ENCODE results near the gene CDKN1C. TPM values are rescaled to one million over a fixed set of nuclear protein-coding genes. Genes with fewer than 3 reads are reported as not detected.
"Not testable (repeated sequence)": the region's sequence is repeated elsewhere in the genome, so short reads cannot be mapped to it uniquely, and the experiment has no call there.

Gene CDKN1C
- total RNA-seq, 1 experiment from 2014 or later: 12.9 TPM

- ChIA-PET CTCF (no interaction called here), POLR2A (ENCODE audit: unreplicated experiment) (interaction anchor here (0.6 kb wide), 1 partner anchor 533 kb away, joined by 3 read pairs; no protein-coding TSS in a partner anchor)
- DNase-seq: no peak
- Histone ChIP-seq H2AFZ (ENCODE audit: low read length) (no peak overlapping the region), H3F3A (ENCODE audit: low read length, unreplicated experiment) (no peaks in the 10 kb centered on the region), H3K4me2 (ENCODE audit: low read length) (no peak overlapping the region), H3K9me3 (ENCODE audit: low read length) (no peaks in the 10 kb centered on the region), H3K27ac (ENCODE audit: low read length) (no peak overlapping the region), H3K9me2 (replicated peaks; ENCODE audit: low read length) (no peaks in the 10 kb centered on the region), H4K20me1 (ENCODE audit: low read length) (no peaks in the 10 kb centered on the region), H3K27me3 (ENCODE audit: low read length) (no peaks in the 10 kb centered on the region), H3K79me2 (ENCODE audit: low read length) (no peaks in the 10 kb centered on the region), H3K9ac (ENCODE audit: low read length) (no peak overlapping the region), H3K4me3 (ENCODE audit: low read length) (no peak overlapping the region), H3K36me3 (ENCODE audit: low read depth, low read length) (no peaks in the 10 kb centered on the region), H3K4me1 (ENCODE audit: insufficient read depth, low read length) (peaks cover 27% of the 10 kb centered on the region)
- TF ChIP-seq EZH2phosphoT487 (IDR thresholded peaks at IDR 0.05; ENCODE audit: borderline replicate concordance, low read length): no peak
- TF ChIP-seq CTCF (conservative IDR thresholded peaks at IDR 0.05; ENCODE audit: low read depth, low read length): no peak
- TF ChIP-seq EZH2 (IDR thresholded peaks at IDR 0.05; ENCODE audit: low read length, unreplicated experiment): no peak
- intact Hi-C loops (cut with micrococcal nuclease): no loop called here
- ATAC-seq: no peak
- no TSS peak for BruUV-seq (replicated peaks)
Observed at GRCh38 chr11:2910401-2910955, 24.9 kb upstream of the CDKN1C start.

- ATAC-seq (no peak), DNase-seq (no peak)
- Histone ChIP-seq H3K4me1 (ENCODE audit: insufficient read depth, low read length) (peaks cover 32% of the 10 kb centered on the region), H3F3A (ENCODE audit: low read length, unreplicated experiment) (no peaks in the 10 kb centered on the region), H3K4me2 (ENCODE audit: low read length) (no peak overlapping the region), H3K9me2 (replicated peaks; ENCODE audit: low read length) (no peaks in the 10 kb centered on the region), H3K27ac (ENCODE audit: low read length) (no peak overlapping the region), H4K20me1 (ENCODE audit: low read length) (no peaks in the 10 kb centered on the region), H3K27me3 (ENCODE audit: low read length) (no peaks in the 10 kb centered on the region), H3K4me3 (ENCODE audit: low read length) (no peak overlapping the region), H2AFZ (ENCODE audit: low read length) (no peak overlapping the region), H3K9ac (ENCODE audit: low read length) (no peak overlapping the region), H3K79me2 (ENCODE audit: low read length) (no peaks in the 10 kb centered on the region), H3K9me3 (ENCODE audit: low read length) (no peaks in the 10 kb centered on the region), H3K36me3 (ENCODE audit: low read depth, low read length) (no peaks in the 10 kb centered on the region)
- POLR2A ChIA-PET (ENCODE audit: unreplicated experiment): interaction anchor here (0.6 kb wide), 1 partner anchor 531 kb away, joined by 3 read pairs; no protein-coding TSS in a partner anchor
- TF ChIP-seq EZH2phosphoT487 (IDR thresholded peaks at IDR 0.05; ENCODE audit: borderline replicate concordance, low read length): no peak
- TF ChIP-seq EZH2 (IDR thresholded peaks at IDR 0.05; ENCODE audit: low read length, unreplicated experiment): no peak
- TF ChIP-seq CTCF (conservative IDR thresholded peaks at IDR 0.05; ENCODE audit: low read depth, low read length): no peak
- CTCF ChIA-PET: no interaction called here
- BruUV-seq (replicated peaks): no TSS peak
- intact Hi-C loops (cut with micrococcal nuclease): no loop called here
Observed at GRCh38 chr11:2909133-2909902, 23.7 kb upstream of the CDKN1C start.

- ChIA-PET CTCF (no interaction called here), POLR2A (ENCODE audit: unreplicated experiment) (no interaction called here)
- Histone ChIP-seq H3K4me2 (ENCODE audit: low read length) (no peak overlapping the region), H3K27me3 (ENCODE audit: low read length) (no peaks in the 10 kb centered on the region), H3K9me2 (replicated peaks; ENCODE audit: low read length) (no peaks in the 10 kb centered on the region), H4K20me1 (ENCODE audit: low read length) (no peaks in the 10 kb centered on the region), H2AFZ (ENCODE audit: low read length) (no peak overlapping the region), H3K27ac (ENCODE audit: low read length) (no peak overlapping the region), H3K4me1 (ENCODE audit: insufficient read depth, low read length) (peaks cover 34% of the 10 kb centered on the region), H3F3A (ENCODE audit: low read length, unreplicated experiment) (no peaks in the 10 kb centered on the region), H3K79me2 (ENCODE audit: low read length) (no peaks in the 10 kb centered on the region), H3K9ac (ENCODE audit: low read length) (no peak overlapping the region), H3K9me3 (ENCODE audit: low read length) (no peaks in the 10 kb centered on the region), H3K36me3 (ENCODE audit: low read depth, low read length) (no peaks in the 10 kb centered on the region), H3K4me3 (ENCODE audit: low read length) (no peak overlapping the region)
- TF ChIP-seq EZH2 (IDR thresholded peaks at IDR 0.05; ENCODE audit: low read length, unreplicated experiment) (no peak), CTCF (conservative IDR thresholded peaks at IDR 0.05; ENCODE audit: low read depth, low read length) (no peak), EZH2phosphoT487 (IDR thresholded peaks at IDR 0.05; ENCODE audit: borderline replicate concordance, low read length) (no peak)
- no TSS peak for BruUV-seq (replicated peaks)
- DNase-seq (no peak), ATAC-seq (no peak)
- intact Hi-C loops (cut with micrococcal nuclease): no loop called here
Observed at GRCh38 chr11:2908130-2908529, 22.6 kb upstream of the CDKN1C start.

- H3K9ac ChIP-seq (ENCODE audit: low read length); H3K9me2 ChIP-seq (replicated peaks; ENCODE audit: low read length); H3K36me3 ChIP-seq (ENCODE audit: low read depth, low read length); H3K9me3 ChIP-seq (ENCODE audit: low read length); POLR2A ChIA-PET (ENCODE audit: unreplicated experiment); H2AFZ ChIP-seq (ENCODE audit: low read length); BruUV-seq (replicated peaks); H3K4me3 ChIP-seq (ENCODE audit: low read length); H4K20me1 ChIP-seq (ENCODE audit: low read length); H3K79me2 ChIP-seq (ENCODE audit: low read length); H3K27ac ChIP-seq (ENCODE audit: low read length); CTCF ChIA-PET; DNase-seq; H3K4me2 ChIP-seq (ENCODE audit: low read length); H3K27me3 ChIP-seq (ENCODE audit: low read length); intact Hi-C loops (cut with micrococcal nuclease); ATAC-seq; H3F3A ChIP-seq (ENCODE audit: low read length, unreplicated experiment): not testable (repeated sequence)
- H3K4me1 ChIP-seq (ENCODE audit: insufficient read depth, low read length): peaks cover 32% of the 10 kb centered on the region
Observed at GRCh38 chr11:2905299-2905698, 19.7 kb upstream of the CDKN1C start.
